ENCODE results near the gene OLFM1. TPM values are rescaled to one million over a fixed set of nuclear protein-coding genes. Genes with fewer than 3 reads are reported as not detected.

The OLFM1 gene
- total RNA-seq (not detected in 2 replicates), polyA plus RNA-seq (0.07 TPM in 1 of 2 replicates, not detected in the other), polyA minus RNA-seq (0.21 TPM in 1 of 2 replicates, not detected in the other)
- total RNA-seq (2013): 0.16 TPM

DNA sequence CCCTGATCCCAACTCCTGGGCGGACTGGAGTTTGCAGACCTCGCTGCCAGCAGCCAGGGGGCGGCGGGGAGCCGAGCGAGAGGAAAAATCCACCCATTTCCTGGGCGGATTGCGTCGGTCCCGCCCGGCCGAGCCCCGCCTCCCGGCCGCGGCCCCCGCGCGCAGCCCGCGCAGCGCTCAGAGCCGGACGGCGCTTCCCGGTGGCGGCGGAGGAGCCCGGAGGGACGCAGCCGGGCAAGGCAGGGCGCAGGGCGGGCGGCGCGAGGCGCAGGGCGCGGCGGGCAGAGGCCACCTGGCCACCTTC, at the start of gene OLFM1:
Gene OLFM1 (plus strand): TSS at position 180 of the 304 bp plus-strand sequence. CDS start 322 bp downstream, outside the sequence.
- no peak for DNase-seq
- Histone ChIP-seq H2AFZ (ENCODE audit: insufficient read depth, low read depth, low read length, poor library complexity, severe bottlenecking) (no peak within 1 kb of the TSS), H3K27ac (ENCODE audit: low read length in 2 of 2) (no peak within 1 kb of the TSS), H3K27me3 (replicated peaks in 1 of 4; ENCODE audit: control extremely low read depth in 1 of 4, control insufficient read depth in 3 of 4, insufficient read depth in 4 of 4, low read length in 3 of 4) (peaks cover 0 to 43% (median 8%) of the 10 kb centered on the region in 4 experiments), H3K4me1 (ENCODE audit: control insufficient read depth in 2 of 2, insufficient read depth in 2 of 2, low read length in 2 of 2) (no peaks in the 10 kb centered on the region), H3K9me3 (ENCODE audit: control extremely low read depth in 1 of 3, control insufficient read depth in 2 of 3, insufficient read depth in 1 of 3, low read length in 2 of 3) (peaks cover 0 to 3% (median 0%) of the 10 kb centered on the region in 3 donors), H3K4me3 (ENCODE audit: control extremely low read depth in 1 of 5, extremely low read depth in 1 of 5, insufficient read depth in 1 of 5, low read depth in 2 of 5, low read length in 4 of 5) (no peak within 1 kb of the TSS), H4K20me1 (ENCODE audit: control insufficient read depth, insufficient read depth, low read length, poor library complexity, severe bottlenecking) (no peaks in the 10 kb centered on the region), H3K4me2 (replicated peaks; ENCODE audit: low read depth, low read length, poor library complexity, severe bottlenecking) (no peak within 1 kb of the TSS), H3K79me2 (ENCODE audit: control insufficient read depth, insufficient read depth, low read length) (no peaks in the 10 kb centered on the region), H3K36me3 (replicated peaks in 1 of 2; ENCODE audit: control extremely low read depth in 1 of 2, control insufficient read depth in 1 of 2, extremely low read depth in 1 of 2, insufficient read depth in 2 of 2, low read length in 1 of 2) (no peaks in the 10 kb centered on the region), H3K9ac (ENCODE audit: low read length) (no peak within 1 kb of the TSS)
- ATAC-seq (ENCODE audit: low read depth): no peak
- Mint-ChIP-seq H3K9me3 (ENCODE audit: insufficient read depth) (peaks cover 4% of the 10 kb centered on the region), H3K27me3 (peaks cover 55% of the 10 kb centered on the region), H3K4me3 (no peak within 1 kb of the TSS), H3K4me1 (peaks cover 6% of the 10 kb centered on the region), H3K27ac (no peak within 1 kb of the TSS)
- intact Hi-C loops (cut with micrococcal nuclease): no loop called here
- WGBS (ENCODE audit: insufficient coverage): 2% methylated on average over 40 of the region's 40 CpGs
- ChIA-PET POLR2A (no interaction called here), CTCF (no interaction called here)
- TF ChIP-seq, protein P1, sequence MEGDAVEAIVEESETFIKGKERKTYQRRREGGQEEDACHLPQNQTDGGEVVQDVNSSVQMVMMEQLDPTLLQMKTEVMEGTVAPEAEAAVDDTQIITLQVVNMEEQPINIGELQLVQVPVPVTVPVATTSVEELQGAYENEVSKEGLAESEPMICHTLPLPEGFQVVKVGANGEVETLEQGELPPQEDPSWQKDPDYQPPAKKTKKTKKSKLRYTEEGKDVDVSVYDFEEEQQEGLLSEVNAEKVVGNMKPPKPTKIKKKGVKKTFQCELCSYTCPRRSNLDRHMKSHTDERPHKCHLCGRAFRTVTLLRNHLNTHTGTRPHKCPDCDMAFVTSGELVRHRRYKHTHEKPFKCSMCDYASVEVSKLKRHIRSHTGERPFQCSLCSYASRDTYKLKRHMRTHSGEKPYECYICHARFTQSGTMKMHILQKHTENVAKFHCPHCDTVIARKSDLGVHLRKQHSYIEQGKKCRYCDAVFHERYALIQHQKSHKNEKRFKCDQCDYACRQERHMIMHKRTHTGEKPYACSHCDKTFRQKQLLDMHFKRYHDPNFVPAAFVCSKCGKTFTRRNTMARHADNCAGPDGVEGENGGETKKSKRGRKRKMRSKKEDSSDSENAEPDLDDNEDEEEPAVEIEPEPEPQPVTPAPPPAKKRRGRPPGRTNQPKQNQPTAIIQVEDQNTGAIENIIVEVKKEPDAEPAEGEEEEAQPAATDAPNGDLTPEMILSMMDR (IDR thresholded peaks at IDR 0.05): no peak
- TF ChIP-seq EZH2 (IDR thresholded peaks at IDR 0.05; ENCODE audit: borderline replicate concordance, insufficient read depth, low read depth, low read length, poor library complexity, severe bottlenecking): no peak

DNA sequence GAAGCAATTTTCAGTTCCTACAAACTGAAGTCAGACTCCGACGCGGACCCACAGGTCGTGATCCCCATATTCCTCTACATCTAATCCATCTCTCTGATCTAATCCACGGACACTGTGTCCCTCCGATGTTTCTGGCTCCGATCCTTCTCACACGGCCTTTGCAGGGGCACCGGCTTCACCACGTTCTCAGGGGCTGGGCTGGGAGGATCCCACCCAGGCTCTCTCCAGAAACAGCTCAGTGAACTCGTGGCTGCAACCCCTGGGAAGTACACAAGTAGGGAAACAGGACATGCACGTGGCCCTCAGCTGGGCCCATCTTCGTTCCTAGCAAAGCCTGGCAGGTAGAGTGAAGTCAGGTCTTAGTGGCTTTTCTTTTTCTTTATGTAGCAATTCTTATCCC, 49.1 kb upstream of the OLFM1 start:
- no peak overlapping the region for H3K27ac Mint-ChIP-seq
- POLR2A ChIA-PET: no interaction called here
- TF ChIP-seq, protein P1 (IDR thresholded peaks at IDR 0.05): no peak
- TF ChIP-seq EZH2 (IDR thresholded peaks at IDR 0.05; ENCODE audit: borderline replicate concordance, insufficient read depth, low read depth, low read length, poor library complexity, severe bottlenecking): no peak

More for the DNA sequence above, 49.1 kb upstream of the OLFM1 start:
- no peaks in the 10 kb centered on the region for H3K79me2 ChIP-seq (ENCODE audit: control insufficient read depth, insufficient read depth, low read length)
- peaks cover 28% of the 10 kb centered on the region for H3K27me3 Mint-ChIP-seq
- no peaks in the 10 kb centered on the region for H4K20me1 ChIP-seq (ENCODE audit: control insufficient read depth, insufficient read depth, low read length, poor library complexity, severe bottlenecking)
- intact Hi-C loops (cut with micrococcal nuclease): no loop called here
- H3K9me3 ChIP-seq (ENCODE audit: control extremely low read depth in 1 of 3, control insufficient read depth in 2 of 3, insufficient read depth in 1 of 3, low read length in 2 of 3): no peaks in the 10 kb centered on the region
- no peak overlapping the region for H2AFZ ChIP-seq (ENCODE audit: insufficient read depth, low read depth, low read length, poor library complexity, severe bottlenecking)
- no peak overlapping the region for H3K27ac ChIP-seq (ENCODE audit: low read length in 2 of 2)
- H3K9ac ChIP-seq (ENCODE audit: low read length): no peak overlapping the region
- 81% methylated on average over 11 of the region's 13 CpGs for WGBS (ENCODE audit: insufficient coverage)
- no peak overlapping the region for H3K4me3 Mint-ChIP-seq
- CTCF ChIA-PET: no interaction called here
- H3K4me1 ChIP-seq (ENCODE audit: control insufficient read depth in 2 of 2, insufficient read depth in 2 of 2, low read length in 2 of 2): no peaks in the 10 kb centered on the region
- H3K27me3 ChIP-seq (replicated peaks in 1 of 4; ENCODE audit: control extremely low read depth in 1 of 4, control insufficient read depth in 3 of 4, insufficient read depth in 4 of 4, low read length in 3 of 4): peaks cover 0 to 3% (median 0%) of the 10 kb centered on the region in 4 experiments
- no peak for DNase-seq
- no peak for ATAC-seq (ENCODE audit: low read depth)
- H3K4me3 ChIP-seq (ENCODE audit: control extremely low read depth in 1 of 5, extremely low read depth in 1 of 5, insufficient read depth in 1 of 5, low read depth in 2 of 5, low read length in 4 of 5): no peak overlapping the region
- H3K4me2 ChIP-seq (replicated peaks; ENCODE audit: low read depth, low read length, poor library complexity, severe bottlenecking): no peak overlapping the region
- no peaks in the 10 kb centered on the region for H3K9me3 Mint-ChIP-seq (ENCODE audit: insufficient read depth)
- H3K36me3 ChIP-seq (replicated peaks in 1 of 2; ENCODE audit: control extremely low read depth in 1 of 2, control insufficient read depth in 1 of 2, extremely low read depth in 1 of 2, insufficient read depth in 2 of 2, low read length in 1 of 2): no peaks in the 10 kb centered on the region
- H3K4me1 Mint-ChIP-seq: no peaks in the 10 kb centered on the region
